Myocyte (in vitro differentiated cells): Measurements from ENCODE around the gene CATSPER1. TPM values are rescaled to one million over a fixed set of nuclear protein-coding genes. Genes with fewer than 3 reads are reported as not detected.
"Not testable (repeated sequence)": the region's sequence is repeated elsewhere in the genome, so short reads cannot be mapped to it uniquely, and the experiment has no call there.

Source experiments
- DNase-seq: peaks from one replicate; pipeline ENCODE4 v3.0.0-alpha.2; 2012; ENCODE audit warnings: low read depth
- total RNA-seq: library from RNA; depleted of rRNA; stranded (reverse); fragments of >200 nt; gene quantifications from 2 replicates; pipeline ENCODE4 v1.2.3, GENCODE V29; 2014

The CATSPER1 gene
- total RNA-seq, 1 donor from 2014 or later: not detected

DNA sequence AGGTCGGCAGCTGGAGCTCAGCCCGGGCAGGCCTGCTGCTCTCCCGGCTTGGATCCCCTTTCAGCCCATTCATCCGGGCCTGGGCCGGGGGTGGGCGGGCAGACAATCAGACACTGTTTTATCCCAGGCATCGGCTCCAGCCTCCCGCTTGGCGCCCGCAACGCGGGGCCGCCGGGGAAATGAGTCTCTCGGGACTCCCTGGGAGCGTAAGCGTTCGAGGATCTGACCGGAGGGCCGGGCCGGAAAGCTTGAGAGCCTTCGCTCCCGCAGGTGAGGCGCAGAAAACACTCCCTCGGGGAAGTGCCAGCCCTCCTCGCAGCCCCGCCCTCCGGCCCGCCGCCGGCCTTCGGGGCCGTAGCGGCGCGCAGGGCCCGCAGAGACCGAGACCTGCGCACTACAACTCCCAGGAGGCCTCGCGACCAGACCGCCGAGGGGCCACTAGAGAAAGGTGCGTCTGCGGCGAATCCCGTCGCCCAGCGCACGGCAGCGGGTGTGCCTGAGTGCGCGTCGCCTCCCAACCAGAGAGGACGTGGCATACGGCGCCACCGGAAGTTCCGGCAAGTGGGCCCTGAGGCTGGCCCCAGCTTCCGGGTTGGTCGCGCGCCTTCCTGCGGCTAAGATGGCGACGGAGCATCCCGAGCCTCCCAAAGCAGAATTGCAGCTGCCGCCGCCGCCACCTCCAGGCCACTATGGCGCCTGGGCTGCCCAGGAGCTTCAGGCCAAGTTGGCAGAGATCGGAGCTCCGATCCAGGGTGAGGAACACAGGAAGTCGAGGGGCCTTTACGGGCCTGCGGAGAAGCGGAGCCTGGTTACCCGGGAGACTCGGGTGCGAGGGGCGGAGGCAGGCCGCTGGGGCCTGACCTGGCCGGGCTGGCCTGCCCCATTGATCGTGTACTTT, 25.7 kb upstream of the CATSPER1 start, which contains the start of gene SF3B2:
Gene SF3B2, plus strand, starts transcription at position 599 of the 898 bp plus-strand sequence. Its CDS starts 21 bp downstream, at position 620.
- peak; percentile 99 for DNase-seq

DNA sequence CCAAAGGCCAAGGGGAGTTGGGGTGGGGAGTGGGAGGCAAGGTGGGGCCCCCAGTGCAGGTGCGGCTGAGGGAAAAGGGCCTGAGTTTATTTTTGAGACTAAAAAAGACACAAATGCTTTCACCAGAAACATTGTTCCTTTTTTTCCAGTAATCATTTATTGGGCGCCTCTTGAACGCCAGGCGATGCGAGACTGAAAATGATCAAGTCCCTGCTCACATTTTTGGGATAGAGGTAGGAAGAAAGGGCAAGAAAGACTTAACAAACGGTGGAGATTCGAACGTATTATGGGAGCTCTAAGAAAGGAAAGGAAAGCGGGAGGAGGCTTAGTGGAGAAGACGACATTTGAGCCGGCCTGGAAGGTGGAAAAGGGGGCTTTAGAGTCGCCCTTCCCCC, 25.1 kb upstream of the CATSPER1 start:
- DNase-seq: no peak

DNA sequence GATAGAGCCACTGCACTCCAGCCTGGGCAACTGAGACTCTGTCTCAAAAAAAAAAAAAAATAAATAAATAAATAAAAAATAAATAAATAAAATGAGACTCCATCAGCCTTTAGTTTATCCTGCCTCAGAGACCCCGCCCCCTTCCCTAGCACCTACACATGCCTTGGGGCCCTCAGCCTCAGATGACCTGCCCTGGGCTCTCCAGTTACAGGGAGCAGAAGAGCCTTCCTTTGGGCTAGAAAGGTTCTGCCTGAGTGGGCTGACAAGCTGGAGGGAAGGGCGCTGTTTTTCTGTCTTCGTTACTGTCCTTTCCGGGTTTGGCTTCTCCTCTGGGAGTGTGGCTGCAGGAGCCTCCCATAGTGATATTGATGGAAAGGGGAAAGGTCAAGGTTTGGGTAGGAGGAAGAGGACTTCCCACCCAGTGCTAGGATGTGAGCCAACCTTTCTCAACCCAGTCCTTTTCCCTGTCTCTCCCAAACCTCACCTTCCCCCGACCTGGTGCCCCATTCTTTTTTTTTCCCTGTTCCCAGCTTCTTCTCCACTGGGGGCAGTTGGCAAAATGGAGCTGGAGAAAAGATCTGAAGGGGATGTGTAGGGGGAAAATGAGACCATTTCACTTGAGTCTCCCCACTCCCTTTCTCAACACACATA, 24.4 kb upstream of the CATSPER1 start:
- DNase-seq: peak; percentile 8

- DNase-seq: no peak
Measured at GRCh38 chr11:66048547-66049323, 22.5 kb upstream of the CATSPER1 start, which contains the start of gene GAL3ST3. GAL3ST3 (minus strand) TSS chr11:66049161; CDS start chr11:66045415, 3,746 bp downstream.

- DNase-seq: no peak
Measured at GRCh38 chr11:66047541-66048365, 21.5 kb upstream of the CATSPER1 start.

DNA sequence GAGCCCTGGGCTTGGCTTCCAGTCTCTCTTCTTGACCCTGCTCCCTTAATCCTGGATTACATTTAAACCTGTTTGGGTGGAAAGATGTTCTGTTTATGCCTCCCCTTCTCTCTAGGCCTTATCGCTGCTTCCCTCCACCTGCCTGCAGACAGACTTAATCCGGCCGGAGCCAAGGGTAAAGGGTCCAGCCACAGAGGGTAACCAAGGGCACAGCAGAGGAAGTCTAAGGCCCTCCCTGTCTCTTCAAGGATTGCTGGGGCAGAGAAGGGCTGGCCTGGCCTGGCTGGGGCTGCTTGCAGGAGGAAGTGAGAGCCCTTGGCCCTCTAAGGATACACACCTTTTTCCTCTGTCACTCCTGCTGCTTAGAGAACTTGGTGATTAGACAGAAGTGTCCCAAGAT, 20.6 kb upstream of the CATSPER1 start:
- no peak for DNase-seq

DNA sequence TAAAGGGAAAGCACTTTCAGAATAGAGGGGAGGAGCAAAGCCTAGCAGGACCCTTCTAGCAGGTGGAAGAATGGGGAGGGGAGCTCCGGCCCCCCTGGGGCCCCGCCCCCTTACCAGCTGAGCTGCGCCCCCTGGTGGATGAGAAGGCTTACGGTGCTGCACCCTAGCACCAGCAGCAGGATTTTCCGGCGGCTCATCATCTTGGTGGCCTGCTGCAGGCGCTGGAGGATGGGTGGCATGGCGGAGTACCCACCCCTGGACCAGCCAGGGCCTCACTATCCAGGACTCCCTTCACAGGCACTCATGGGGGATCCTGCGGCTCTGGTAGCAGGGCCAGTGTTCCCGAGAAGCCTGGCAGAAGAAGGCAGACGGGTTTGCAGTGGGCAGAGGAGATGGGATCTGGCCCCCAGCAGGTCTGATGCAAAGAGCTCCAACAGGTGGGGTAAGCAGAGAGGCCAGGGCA, 18.9 kb upstream of the CATSPER1 start:
- peak; percentile 80 for DNase-seq

DNA sequence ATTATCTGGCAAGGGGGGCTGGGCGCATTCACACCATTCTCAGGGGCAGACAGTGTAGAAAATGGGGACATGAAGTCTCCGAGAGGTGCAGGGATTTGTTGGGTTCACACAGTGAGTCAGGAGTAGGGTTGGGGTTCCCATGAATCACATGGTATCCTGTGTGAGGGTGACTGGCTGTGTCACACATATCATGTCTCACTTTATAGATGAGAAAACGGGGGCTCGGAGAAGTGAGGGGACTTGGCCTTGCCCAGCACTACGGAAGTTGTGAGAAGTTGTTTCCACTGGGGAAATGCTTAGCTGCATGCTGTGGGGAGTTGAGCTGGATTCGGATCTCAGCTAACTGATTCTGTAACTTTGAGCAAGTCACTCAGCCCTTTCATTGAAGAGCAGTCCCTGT, 18.5 kb upstream of the CATSPER1 start:
- DNase-seq: no peak

DNA sequence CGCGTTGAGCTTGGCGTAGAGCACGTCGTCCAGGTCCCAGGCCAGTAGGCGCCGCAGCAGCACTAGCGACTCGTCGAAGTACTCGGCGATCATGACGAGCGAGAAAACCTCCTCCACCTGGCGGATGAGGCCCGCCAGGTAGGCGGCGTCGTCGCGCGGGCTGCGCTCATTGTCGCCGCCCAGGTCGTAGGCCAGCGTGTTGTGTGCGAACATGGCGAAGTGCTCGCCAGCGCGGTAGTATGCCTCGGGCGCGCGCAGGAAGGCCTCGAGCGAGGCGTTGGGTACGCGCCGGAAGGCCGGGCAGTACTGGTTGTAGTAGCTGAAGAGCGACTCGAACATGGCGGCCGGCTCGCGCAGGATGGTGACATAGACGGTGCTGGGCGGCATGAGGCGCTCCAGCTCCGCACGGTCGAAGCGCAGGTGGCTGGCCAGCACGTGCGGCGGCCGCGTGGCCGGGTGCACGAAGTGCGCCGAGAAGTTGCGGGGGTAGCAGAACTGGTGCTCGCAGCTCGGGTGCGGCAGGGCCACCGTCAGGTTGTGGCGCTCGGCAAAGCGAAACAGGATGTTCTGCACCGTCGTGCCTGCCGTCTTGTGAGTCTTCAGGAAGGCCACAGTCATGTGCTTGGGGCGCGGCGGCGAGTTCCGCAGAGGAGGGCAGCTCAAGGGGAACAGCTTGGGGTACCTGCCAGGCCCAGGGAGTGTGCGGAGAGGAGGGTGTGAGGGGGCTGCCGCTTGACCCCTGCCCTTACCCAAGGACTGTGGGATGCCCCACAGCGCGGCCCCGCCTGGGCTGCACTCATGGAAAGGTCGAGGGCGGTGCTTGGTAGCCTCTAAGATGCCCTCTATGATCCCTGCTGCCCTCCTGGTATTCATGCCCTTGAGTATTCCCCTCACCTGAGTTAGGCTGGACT, 17.0 kb upstream of the CATSPER1 start:
- no peak for DNase-seq

- no peak for DNase-seq
Measured at GRCh38 chr11:66042227-66042995, 16.1 kb upstream of the CATSPER1 start.

DNA sequence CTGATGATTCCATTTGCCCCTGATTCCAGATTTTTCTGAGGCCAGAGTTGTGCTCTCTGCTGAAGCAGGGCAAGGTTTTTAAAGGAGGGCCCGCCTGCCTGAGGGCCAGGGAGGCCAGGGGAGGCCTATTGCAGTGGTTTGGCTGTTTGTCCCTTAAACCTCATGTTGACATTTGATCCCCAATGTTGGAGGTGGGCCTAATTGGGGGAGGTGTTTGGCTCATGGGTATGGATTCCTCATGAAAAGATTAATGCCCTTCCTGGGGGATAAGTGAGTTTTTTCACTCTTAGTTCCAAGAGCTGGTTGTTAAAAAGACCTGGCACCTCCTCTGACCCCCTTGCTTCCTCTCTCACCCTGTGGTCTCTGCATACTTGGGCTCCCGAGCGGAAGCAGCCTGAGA, 13.5 kb upstream of the CATSPER1 start:
- no peak for DNase-seq

DNA sequence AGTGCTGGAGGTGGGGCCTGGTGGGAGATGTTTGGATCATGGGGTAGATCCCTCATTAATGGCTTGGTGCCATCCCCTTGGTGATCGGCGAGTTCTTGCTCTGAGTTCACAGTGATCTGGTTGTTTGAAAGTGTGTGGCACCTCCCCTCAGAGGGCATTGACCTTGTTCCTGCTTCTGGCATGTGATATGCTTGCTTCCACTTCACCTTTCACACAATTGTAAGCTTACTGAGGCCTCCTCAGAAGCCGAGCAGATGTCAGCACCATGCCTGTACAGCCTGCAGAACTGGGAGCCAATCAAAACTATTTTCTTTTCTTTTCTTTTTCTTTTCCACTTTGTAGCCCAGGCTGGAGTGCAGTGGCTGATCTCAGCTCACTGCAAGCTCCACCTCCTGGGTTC, 11.0 kb upstream of the CATSPER1 start:
- DNase-seq: no peak

DNA sequence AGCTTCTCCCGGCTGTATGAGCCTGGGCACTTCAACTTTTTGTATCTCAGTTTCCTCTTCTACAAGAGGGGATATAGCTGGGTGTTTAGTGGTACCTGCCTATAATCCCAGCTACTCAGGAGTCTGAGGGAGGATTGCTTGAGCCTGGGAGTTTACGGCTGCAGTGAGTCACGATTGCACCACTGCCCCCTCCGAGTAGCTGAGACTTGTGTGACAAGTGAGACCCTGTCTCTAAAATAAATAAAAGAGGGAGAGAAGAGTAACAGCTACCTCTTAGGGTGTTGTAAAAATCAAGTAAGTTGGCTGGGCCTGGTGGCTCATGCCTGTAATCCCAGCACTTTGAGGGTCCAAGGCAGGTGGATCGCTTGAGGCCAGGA, 10.0 kb upstream of the CATSPER1 start:
- no peak for DNase-seq

DNA sequence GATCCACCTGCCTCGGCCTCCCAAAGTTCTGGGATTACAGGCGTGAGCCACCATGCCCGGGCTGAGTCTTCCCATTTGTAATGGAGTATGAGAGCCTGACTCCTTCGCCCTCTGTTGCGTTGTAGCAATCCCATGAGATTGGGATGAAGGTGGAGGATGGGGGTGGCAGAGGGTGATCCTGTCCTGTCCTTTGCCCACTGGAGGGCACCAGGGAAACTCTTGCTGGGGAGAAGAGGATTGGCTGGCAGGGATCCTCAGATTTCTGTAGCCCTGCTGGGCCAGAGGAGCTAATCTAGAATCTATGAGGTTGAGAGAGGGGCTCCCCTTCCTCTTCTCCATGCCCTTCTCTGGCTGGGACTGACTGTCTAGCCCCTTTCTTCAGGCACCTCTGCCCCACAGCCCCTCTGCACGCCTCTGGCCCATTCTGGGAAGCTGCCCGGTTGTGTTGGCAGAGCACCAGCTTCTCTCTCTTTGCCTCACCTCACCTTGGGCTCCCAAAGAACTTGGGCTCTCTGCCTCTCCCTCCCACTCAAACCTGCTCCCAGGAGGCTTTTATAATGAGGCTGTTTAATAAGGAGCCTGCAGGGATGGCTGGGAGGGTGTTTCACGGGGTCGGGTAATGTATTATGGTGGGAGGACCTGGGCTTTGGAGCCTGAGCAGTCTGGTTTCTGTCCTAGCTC, 9.5 kb upstream of the CATSPER1 start:
- no peak for DNase-seq

- DNase-seq: no peak
Measured at GRCh38 chr11:66032957-66033735, 6.9 kb upstream of the CATSPER1 start.

- not testable (repeated sequence) for DNase-seq
Measured at GRCh38 chr11:66023186-66023440, 3.2 kb downstream of the CATSPER1 start.

DNA sequence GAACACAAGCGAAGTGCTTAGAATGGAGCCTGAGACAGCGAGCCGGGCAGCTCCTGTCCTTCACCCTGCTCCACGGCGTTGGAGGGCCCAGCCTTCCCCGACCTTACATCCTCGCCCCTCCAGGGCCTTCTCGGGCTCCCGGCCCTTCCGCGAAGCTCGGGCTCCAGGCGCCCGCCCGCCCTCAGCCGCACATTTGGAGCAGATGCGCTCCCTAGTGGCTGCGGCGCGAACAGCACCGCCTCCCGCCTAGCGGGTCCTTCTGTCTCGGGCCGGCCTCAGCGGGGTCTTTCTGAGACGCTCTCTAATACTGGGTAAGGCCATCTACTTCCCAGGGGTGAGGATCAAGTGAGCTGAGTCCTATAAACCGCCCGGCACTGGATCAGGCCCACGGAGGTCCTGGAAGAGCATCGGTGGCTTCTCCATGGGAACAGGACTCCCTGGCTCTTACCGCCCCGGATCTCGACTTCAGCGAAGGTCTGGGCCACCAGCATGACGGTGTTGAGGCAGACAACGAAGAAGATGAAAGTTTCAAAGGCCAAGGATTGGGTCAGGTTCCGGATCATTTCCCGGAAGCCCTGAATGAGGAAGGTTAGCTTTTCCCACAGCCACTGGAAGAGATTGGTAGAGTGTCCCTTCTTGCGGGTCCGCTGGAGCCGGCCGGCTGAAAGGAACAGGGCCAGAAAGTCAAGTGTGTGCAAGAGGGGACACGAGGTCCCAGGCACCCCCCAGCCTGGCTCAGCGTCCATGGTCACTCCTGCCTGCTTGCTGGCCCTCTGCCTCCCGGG, 3.7 kb downstream of the CATSPER1 start:
- DNase-seq: peak; percentile 75
